ENCODE results near the gene RTRAF. TPM values are rescaled to one million over a fixed set of nuclear protein-coding genes. Genes with fewer than 3 reads are reported as not detected.

The RTRAF gene
- total RNA-seq, 1 donor from 2014 or later: 155 TPM

DNA sequence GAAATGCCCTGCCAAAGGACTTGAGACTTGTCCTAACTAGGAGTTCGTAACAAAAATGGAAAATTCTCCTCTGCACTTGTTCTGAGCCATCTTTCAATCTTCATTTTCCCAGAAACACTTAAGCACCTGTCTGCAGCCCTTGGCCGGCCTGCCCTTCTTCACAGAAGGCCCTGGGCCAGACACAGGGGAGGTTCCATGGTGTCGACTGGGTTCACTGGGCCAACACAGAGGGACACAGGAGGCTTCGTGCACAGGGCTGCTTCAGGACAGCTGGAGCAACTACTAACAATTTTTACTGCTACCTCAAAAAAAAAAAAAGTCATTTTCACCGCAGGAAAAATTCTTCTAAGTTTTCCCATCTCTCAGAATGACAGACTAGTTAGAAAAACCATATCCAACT, 59.9 kb downstream of the RTRAF start:
- no peak for DNase-seq (ENCODE audit: low read depth in 2 of 2)

DNA sequence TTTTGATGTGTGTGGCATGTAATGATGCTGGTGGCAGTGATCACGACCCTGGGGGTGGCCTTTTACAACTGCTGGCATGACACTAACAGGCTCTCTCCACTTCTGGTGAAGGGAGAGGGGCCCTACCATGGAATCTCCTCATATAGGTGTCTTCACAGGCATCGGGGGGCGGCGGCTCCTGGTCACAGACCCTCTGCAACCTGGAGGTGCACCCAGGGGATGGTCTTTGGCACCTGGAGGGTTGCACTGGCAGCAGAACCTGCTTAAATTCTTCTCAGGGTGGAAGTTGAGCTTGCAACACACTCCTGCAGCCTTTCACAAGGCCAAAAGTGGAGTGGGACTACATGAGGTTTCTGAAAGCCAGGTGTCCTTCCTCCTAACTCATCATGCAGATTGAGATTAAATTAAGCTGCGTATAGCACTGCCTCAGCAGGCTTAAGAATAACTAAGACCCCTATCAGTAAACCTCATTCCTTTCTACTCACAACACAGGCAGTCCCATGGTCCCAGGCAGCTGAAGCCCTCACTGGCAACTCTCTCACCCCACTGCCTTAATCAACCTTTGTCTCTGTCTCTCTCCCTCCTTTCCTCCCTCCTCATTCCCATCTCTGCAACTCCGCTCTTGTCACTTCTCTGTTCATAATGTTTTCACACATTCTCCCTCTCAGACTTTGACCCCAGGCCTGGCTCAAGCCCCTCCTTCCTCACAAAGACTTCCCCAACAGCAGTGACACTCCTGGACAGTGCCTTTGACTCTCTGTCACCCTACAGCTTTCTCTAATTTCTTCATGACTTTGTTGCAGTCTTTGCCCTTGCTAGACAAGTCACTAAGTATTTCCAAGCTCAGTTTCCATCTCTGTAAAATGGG, 60.6 kb downstream of the RTRAF start:
- DNase-seq (ENCODE audit: low read depth in 2 of 2): no peak

DNA sequence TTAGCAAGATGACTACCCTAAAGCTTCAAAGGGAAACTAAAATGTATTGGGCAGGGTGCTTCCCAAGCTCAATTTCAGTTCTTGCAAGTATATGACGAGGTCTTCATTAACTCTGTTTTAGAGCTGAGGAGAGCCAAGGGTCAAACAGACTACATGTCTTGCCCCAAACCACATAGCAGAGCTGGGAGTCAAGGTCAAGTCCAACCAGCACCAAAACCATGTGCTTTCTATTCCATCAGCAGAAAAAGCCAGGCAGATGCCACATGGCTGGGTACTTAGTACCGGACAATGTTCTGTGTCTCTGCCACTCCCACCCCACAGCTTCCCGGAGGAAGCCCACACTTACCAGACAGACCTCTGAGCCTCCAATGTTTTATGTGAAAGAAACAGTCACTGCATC, 61.9 kb downstream of the RTRAF start:
- DNase-seq (ENCODE audit: low read depth in 2 of 2): no peak

DNA sequence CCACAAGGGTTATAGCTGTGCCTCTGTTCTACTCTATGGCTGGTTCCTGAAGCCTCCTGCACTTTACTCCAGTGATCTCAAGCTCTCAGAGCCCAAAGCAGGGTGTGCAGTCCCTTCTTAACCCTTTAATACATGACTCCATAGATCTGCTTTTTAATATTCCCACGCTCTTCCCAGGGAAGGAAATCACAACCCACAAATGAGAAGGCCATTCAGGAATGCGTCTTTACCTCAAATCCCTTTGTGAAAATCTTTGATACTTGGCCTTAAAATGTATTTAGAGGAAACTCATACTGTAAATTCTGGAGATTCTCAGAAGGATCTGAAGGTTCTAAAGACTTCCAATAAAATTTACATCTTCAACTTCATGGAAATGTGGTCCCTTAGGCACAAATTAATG, 62.5 kb downstream of the RTRAF start:
- DNase-seq (ENCODE audit: low read depth in 2 of 2): no peak

- peak in 1 of 2 donors; percentile 51 for DNase-seq (ENCODE audit: low read depth in 2 of 2)
Observed at GRCh38 chr14:52052288-52052943, 63.1 kb downstream of the RTRAF start.

- DNase-seq (ENCODE audit: low read depth in 2 of 2): peak in 1 of 2 donors; percentile 34
Observed at GRCh38 chr14:52053044-52053443, 63.7 kb downstream of the RTRAF start.

GRCh38 chr14:52054678-52055077, 65.3 kb downstream of the RTRAF start:
- DNase-seq (ENCODE audit: low read depth in 2 of 2): no peak

GRCh38 chr14:52055167-52055566, 65.8 kb downstream of the RTRAF start:
- no peak for DNase-seq (ENCODE audit: low read depth in 2 of 2)

DNA sequence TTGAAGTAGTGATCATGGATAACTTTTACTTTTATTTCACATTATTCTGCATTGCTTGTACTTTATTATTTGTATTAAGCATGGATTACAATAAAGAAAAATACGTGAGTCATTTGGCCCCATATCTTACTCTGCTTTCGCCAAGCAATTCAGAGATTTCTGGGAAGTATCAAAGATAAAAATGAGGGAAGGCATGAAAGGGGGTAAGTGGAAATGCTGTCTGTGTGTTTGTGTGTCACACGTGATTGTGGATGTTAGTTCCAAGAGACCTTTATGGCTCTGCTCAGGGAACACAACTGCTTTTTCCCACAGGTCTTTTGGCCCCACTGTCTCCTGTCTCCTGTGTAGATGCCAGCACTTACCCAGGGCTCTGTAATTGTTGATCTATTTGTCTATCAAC, 69.0 kb downstream of the RTRAF start:
- no peak for DNase-seq (ENCODE audit: low read depth in 2 of 2)

DNA sequence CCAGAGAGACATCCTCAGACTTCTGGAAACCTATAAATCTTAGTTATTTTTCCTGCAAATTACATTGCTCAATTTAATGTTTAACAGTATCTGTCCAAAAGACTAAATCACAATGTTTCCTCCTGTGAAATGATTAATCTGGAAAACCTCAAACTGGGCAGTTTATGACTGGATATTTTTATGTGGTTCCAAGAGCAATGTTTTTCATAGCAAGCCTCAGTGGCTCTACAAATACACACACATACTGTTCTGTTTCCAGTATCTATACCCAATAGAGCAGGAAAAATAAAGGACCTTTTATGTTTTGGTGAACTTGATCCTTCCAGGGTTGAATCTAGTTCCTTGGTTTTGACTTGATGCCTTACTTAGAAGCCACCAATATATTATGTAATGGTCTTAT, 70.3 kb downstream of the RTRAF start:
- DNase-seq (ENCODE audit: low read depth in 2 of 2): no peak

DNA sequence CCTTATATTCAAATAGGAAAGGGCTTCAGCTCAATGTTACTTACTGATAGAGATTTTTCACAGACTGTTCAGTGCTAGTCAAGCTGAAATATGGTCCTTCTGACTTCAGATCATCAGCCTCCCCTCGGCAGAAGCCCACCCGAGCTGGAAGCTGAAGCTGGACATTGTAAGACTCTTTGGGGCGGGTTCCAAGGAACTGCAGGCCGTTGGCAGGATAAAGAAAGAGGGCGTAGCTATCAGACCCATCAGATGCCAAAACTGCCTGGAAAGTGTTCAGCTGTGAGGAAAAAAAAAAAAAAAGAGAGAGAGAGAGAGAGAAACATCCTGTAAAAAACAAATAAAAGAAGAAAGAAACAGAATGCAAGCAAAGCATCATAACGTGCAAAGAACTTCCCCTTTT, 70.7 kb downstream of the RTRAF start:
- no peak for DNase-seq (ENCODE audit: low read depth in 2 of 2)

Other genes starting within 250 kb of the RTRAF start
- 5.8 and 10.0 TPM in 2 replicates for gene GNG2, start 128.9 kb upstream of the RTRAF start, total RNA-seq
- 9.7 and 10.5 TPM in 2 replicates for gene NID2, start 79.5 kb downstream of the RTRAF start, total RNA-seq